K562 (cell line): ENCODE results near the gene MLXIPL. TPM values are rescaled to one million over a fixed set of nuclear protein-coding genes. Genes with fewer than 3 reads are reported as not detected.

ENCODE experiments used
- ATAC-seq: fragments of 200-7000 bp; cut with Tn5 transposase; 3 replicates; pipeline ENCODE4 v1.9.1; 2020; ENCODE audit warnings: moderate library complexity
- BruUV-seq: library from RNA; stranded (reverse); fragments of 400-500 nt; replicated peaks from 2 replicates; lab custom pipeline; 2021; lab: Mats Ljungman, UMichigan
- CTCF ChIA-PET: fragments of 300-600 bp; formaldehyde crosslinking; extraction: SDS; loops from one replicate; lab custom pipeline; 2021; ENCODE audit warnings: low intra/inter-chr PET ratio; lab: Yijun Ruan, JAX
- POLR2A ChIA-PET: fragments of 300-600, 350-650 bp; sonication (Branson Sonifier 250); formaldehyde crosslinking; extraction: SDS; loops from one replicate; lab custom pipeline; 2021; ENCODE audit warnings: antibody characterized with exemption, inconsistent platforms; lab: Yijun Ruan, JAX
- DNase-seq, 4 experiments: peaks; one replicate each; pipeline versions ENCODE4 v3.0.0 to v3.0.0-alpha.2; 2011 to 2018; ENCODE audit warnings: low spot score in 3 of 4, mixed read lengths in 3 of 4; ENCODE audit errors: extremely low read depth in 1 of 4
- FAIRE-seq: peaks from 2 replicates; lab custom pipeline; 2011; peaks lifted over from hg19 to GRCh38; lab: Jason Lieb, UNC
- H2AFZ ChIP-seq: 2 replicates; pipeline ENCODE4 v1.6.0; 2011; ENCODE audit warnings: low read depth, low read length, control low read depth, inconsistent platforms
- H3K27ac ChIP-seq: fragments of 200-600 bp; 3 replicates; pipeline ENCODE4 v1.8.0; 2011; ENCODE audit warnings: low read depth, mild to moderate bottlenecking, control low read depth, inconsistent platforms, low read length, moderate library complexity, mixed read lengths; ENCODE audit errors: extremely low read depth
- H3K27me3 ChIP-seq, 2 experiments: fragments of 300-600 bp in 1 of 2; 2 replicates in 1 of 2; 3 replicates in 1 of 2; pipeline versions ENCODE4 v1.6.0 to v1.8.0; 2011; ENCODE audit warnings: inconsistent platforms in 2 of 2, low read length in 2 of 2, mild to moderate bottlenecking in 1 of 2, mixed read lengths in 1 of 2, moderate library complexity in 1 of 2; ENCODE audit not compliant: control insufficient read depth in 2 of 2, insufficient read depth in 2 of 2
- H3K36me3 ChIP-seq: fragments of 300-600 bp; 3 replicates; pipeline ENCODE4 v1.8.0; 2011; ENCODE audit warnings: mild to moderate bottlenecking, low read length, inconsistent platforms; ENCODE audit not compliant: control insufficient read depth, insufficient read depth
- H3K4me1 ChIP-seq, 2 experiments: fragments of 200-600 bp in 1 of 2; replicated peaks in 1 of 2; 2 replicates in 1 of 2; 3 replicates in 1 of 2; pipeline versions ENCODE4 v1.5.1 to v1.8.0; 2011; ENCODE audit warnings: inconsistent platforms in 2 of 2, low read length in 2 of 2, mild to moderate bottlenecking in 1 of 2, mixed read lengths in 1 of 2, moderate library complexity in 1 of 2; ENCODE audit not compliant: control insufficient read depth in 2 of 2, insufficient read depth in 2 of 2
- H3K4me2 ChIP-seq: 2 replicates; pipeline ENCODE4 v1.6.1; 2011; ENCODE audit warnings: low read length, control low read depth, inconsistent platforms, mixed read lengths; ENCODE audit not compliant: insufficient read depth
- H3K4me3 ChIP-seq: fragments of 200-600 bp; sonication (generic), shearing (Covaris generic); 2 replicates; pipeline ENCODE4 v1.5.1; 2016; ENCODE audit warnings: control low read depth, inconsistent platforms
- H3K79me2 ChIP-seq: fragments of 200-600 bp; 3 replicates; pipeline ENCODE4 v1.8.0; 2011; ENCODE audit warnings: low read length, inconsistent platforms; ENCODE audit not compliant: control insufficient read depth, insufficient read depth
- H3K9ac ChIP-seq, 2 experiments: 2 replicates each; pipeline versions ENCODE4 v1.6.0 to v1.6.1; 2011; ENCODE audit warnings: low read depth in 2 of 2, low read length in 2 of 2, control low read depth in 1 of 2, inconsistent platforms in 1 of 2, mild to moderate bottlenecking in 1 of 2, mixed read lengths in 1 of 2; ENCODE audit not compliant: insufficient read depth in 1 of 2
- H3K9me1 ChIP-seq: one replicate; pipeline ENCODE4 v1.6.0; 2011; ENCODE audit warnings: inconsistent platforms, mild to moderate bottlenecking, low read length, moderate library complexity; ENCODE audit not compliant: control insufficient read depth, insufficient read depth
- H3K9me3 ChIP-seq: replicated peaks from 2 replicates; pipeline ENCODE4 v1.5.1; 2011; ENCODE audit warnings: low read depth, low read length, inconsistent platforms; ENCODE audit not compliant: control insufficient read depth, insufficient read depth
- H4K20me1 ChIP-seq: replicated peaks from 2 replicates; pipeline ENCODE4 v1.6.1; 2011; ENCODE audit warnings: low read length, inconsistent platforms, mixed read lengths; ENCODE audit not compliant: control insufficient read depth, insufficient read depth
- ATF7 ChIP-seq: fragments of 450-650 bp; IDR thresholded peaks from 2 replicates; pipeline ENCODE4 v1.7.1; 2014; ENCODE audit warnings: mild to moderate bottlenecking, moderate library complexity
- CEBPB ChIP-seq: fragments of 450-650 bp; IDR thresholded peaks from 2 replicates; pipeline ENCODE4 v1.6.1; 2016; ENCODE audit warnings: missing genetic modification characterization, missing compliant biosample characterization
- CEBPG ChIP-seq, 3 experiments: fragments of 200-800 bp in 1 of 3; sonication (Bioruptor generic) in 1 of 3; sonication (generic) in 1 of 3; formaldehyde crosslinking in 1 of 3; IDR thresholded peaks in 2 of 3; conservative IDR thresholded peaks in 1 of 3; 2 replicates each; pipeline versions ENCODE4 v1.6.1 to v1.8.0; 2016 to 2022; ENCODE audit warnings: missing compliant biosample characterization in 2 of 3, missing genetic modification characterization in 2 of 3, mild to moderate bottlenecking in 1 of 3, missing genetic modification reagents in 1 of 3
- DPF2 ChIP-seq: fragments of 450-650 bp; IDR thresholded peaks from 2 replicates; pipeline ENCODE4 v1.6.1; 2016
- E2F6 ChIP-seq, 2 experiments: IDR thresholded peaks; 2 replicates each; pipeline ENCODE4 v1.6.1; 2011; ENCODE audit warnings: borderline replicate concordance in 1 of 2, control low read depth in 1 of 2, low read depth in 1 of 2, low read length in 1 of 2, mild to moderate bottlenecking in 1 of 2, mixed read lengths in 1 of 2, moderate library complexity in 1 of 2; ENCODE audit not compliant: insufficient read depth in 1 of 2, insufficient read length in 1 of 2, poor library complexity in 1 of 2, severe bottlenecking in 1 of 2; ENCODE audit errors: extremely low read depth in 1 of 2
- GTF2B ChIP-seq: IDR thresholded peaks from 2 replicates; pipeline ENCODE4 v1.6.1; 2011; ENCODE audit not compliant: insufficient read length; ENCODE audit errors: extremely low read depth
- JUN ChIP-seq, 2 experiments: sonication (generic) in 1 of 2; formaldehyde crosslinking in 1 of 2; IDR thresholded peaks; 2 replicates each; pipeline versions ENCODE4 v1.6.1 to v1.8.0; 2012 to 2022; ENCODE audit warnings: borderline replicate concordance in 2 of 2, mild to moderate bottlenecking in 2 of 2, improper control_type of control experiment in 1 of 2, low read depth in 1 of 2, low read length in 1 of 2, missing genetic modification reagents in 1 of 2
- L3MBTL2 ChIP-seq: fragments of 450-650 bp; IDR thresholded peaks from 2 replicates; pipeline ENCODE4 v1.6.1; 2016; ENCODE audit warnings: mild to moderate bottlenecking, moderate library complexity
- LCOR ChIP-seq: sonication (generic); formaldehyde crosslinking; IDR thresholded peaks from 2 replicates; pipeline ENCODE4 v1.8.0; 2022; ENCODE audit warnings: mild to moderate bottlenecking, missing genetic modification reagents
- NFE2 ChIP-seq: IDR thresholded peaks from 2 replicates; pipeline ENCODE4 v1.6.1; 2014; ENCODE audit warnings: antibody characterized with exemption, low read depth
- SMARCE1 ChIP-seq: fragments of 450-650 bp; IDR thresholded peaks from 2 replicates; pipeline ENCODE4 v1.7.1; 2016; ENCODE audit warnings: mild to moderate bottlenecking
- ZNF316 ChIP-seq: fragments of 450-650 bp; IDR thresholded peaks from 2 replicates; pipeline ENCODE4 v1.6.1; 2016
- WGBS: fragments of 100-300 bp; shearing (Covaris generic); methylation state at CpG from one replicate; pipeline ENCODE4 v1.1.6; 2016; ENCODE audit warnings: low coverage, mixed read lengths; ENCODE audit not compliant: insufficient coverage; ENCODE audit errors: missing lambda C conversion rate; 5-methylcytosine and 5-hydroxymethylcytosine counted together
- in situ Hi-C: fragments of 300-500 bp; cut with MboI; formaldehyde crosslinking; loops from 4 replicates; pipeline ENCODE4 v1.15.0; 2018; ENCODE audit warnings: inconsistent platforms, mixed read lengths
- intact Hi-C: fragments of 100-400 bp; cut with micrococcal nuclease; formaldehyde crosslinking; loops from 2 replicates; pipeline ENCODE4 v1.14.2; 2022
- polyA plus RNA-seq, 8 experiments: library from polyadenylated mRNA; depleted of rRNA in 4 of 8; stranded (reverse) in 5 of 8; unstranded in 3 of 8; fragments of >200 nt; fragmentation: Nextera tagmentation in 2 of 8; fragmentation: Illumina TruSeq in 1 of 8; extraction: Ambion mirVana in 2 of 8; extraction: Trizol in 1 of 8; gene quantifications; 2 replicates each; pipeline versions ENCODE4 v1.2.1 to v1.2.3, GENCODE V29; 2011 to 2014; ENCODE audit warnings: inconsistent platforms in 1 of 8, missing spikeins in 1 of 8
- total RNA-seq, 7 experiments: library from RNA; depleted of rRNA in 6 of 7; stranded (reverse); fragments of >200 nt in 6 of 7; fragmentation: Illumina TruSeq in 2 of 7; extraction: Trizol in 2 of 7; gene quantifications; 2 replicates each; pipeline versions ENCODE4 v1.2.1 to v1.2.3, GENCODE V29; 2011 to 2021; ENCODE audit warnings: low replicate concordance in 1 of 7
- TF ChIP-seq, protein P1 (sequence below): IDR thresholded peaks from 2 replicates; pipeline ENCODE4 v1.6.1; 2012; ENCODE audit warnings: low read depth, low read length, improper control_type of control experiment, borderline replicate concordance
- TF ChIP-seq, protein P2 (sequence below): sonication (generic); formaldehyde crosslinking; IDR thresholded peaks from 2 replicates; pipeline ENCODE4 v1.8.1; 2023; ENCODE audit warnings: mild to moderate bottlenecking, missing genetic modification reagents

The MLXIPL gene
- total and polyA plus RNA-seq, 9 of the 15 experiments (the other 6 are each of a cell fraction or from before 2014, with no cell fraction given), result 0.11 to 18.4 (median 1.4) TPM

GRCh38 chr7:73560109-73560835 is 64.0 kb downstream of the MLXIPL start:
- peaks cover 6% of the 10 kb centered on the region for H3K36me3 ChIP-seq
- intact Hi-C loops, result no loop called here
- H3K27ac ChIP-seq, result 0 out of 3 replicates have a peak overlapping the region, but pooled peaks have one; percentile 35
- in situ Hi-C loops, result no loop called here
- H3K4me2 ChIP-seq, result peak overlapping the region; percentile 3; the same call in 1 of the 2 replicates
- H3K79me2 ChIP-seq, result peaks cover 18% of the 10 kb centered on the region
- peak overlapping the region; percentile 24 to 64; a peak in 1 of 4 replicates for H3K9ac ChIP-seq
- CTCF ChIA-PET, result no interaction called here
- POLR2A ChIA-PET, result interaction anchor here (0.7 to 2.8 kb wide), 11 partner anchors 7 to 39 kb away, joined by 3 to 12 read pairs (median 4); partner anchors contain the start of genes BAZ1B and TBL2
- no TSS peak for BruUV-seq
- peaks cover 31 to 37% of the 10 kb centered on the region in 2 experiments for H3K4me1 ChIP-seq
- DNase-seq (peak in 3 of 4 experiments; percentile 31 to 64 (median 33)), ATAC-seq (no peak), FAIRE-seq (peak; percentile 79)
- H2AFZ ChIP-seq, result peak overlapping the region; percentile 47
- H3K9me3 ChIP-seq, result no peaks in the 10 kb centered on the region
- no peaks in the 10 kb centered on the region for H3K9me1 ChIP-seq
- 35% methylated on average over 11 of the region's 11 CpGs for WGBS
- peaks cover 2% of the 10 kb centered on the region; the same call in 1 of the 2 replicates for H4K20me1 ChIP-seq
- no peaks in the 10 kb centered on the region for H3K27me3 ChIP-seq
- no peak overlapping the region for H3K4me3 ChIP-seq
- TF ChIP-seq JUN (IDR thresholded peaks at IDR 0.05; ENCODE audit: borderline replicate concordance, low read depth, low read length) (peak; percentile 48; the same call in 1 of the 2 replicates), JUN (CRISPR knock-in tag; IDR thresholded peaks at IDR 0.05; ENCODE audit: borderline replicate concordance) (no peak), CEBPG (CRISPR knock-in tag; IDR thresholded peaks at IDR 0.05) (peak; percentile 52; the same call in 1 of the 2 replicates), CEBPG (tag; conservative IDR thresholded peaks at IDR 0.05 in 1 of 2, IDR thresholded peaks at IDR 0.05 in 1 of 2) (no peak), ZNF316 (peak; percentile 70), SMARCE1 (peak; percentile 38; the same call in 1 of the 2 replicates), GTF2B (no peak), CEBPB (tag) (peak; percentile 36; the same call in 1 of the 2 replicates), ATF7 (0 out of 2 replicates have a peak, but pooled peaks have one; percentile 25), LCOR (CRISPR knock-in tag) (0 out of 2 replicates have a peak, but pooled peaks have one; percentile 32), E2F6 (IDR thresholded peaks at IDR 0.05; ENCODE audit: borderline replicate concordance in 1 of 2, extremely low read depth in 1 of 2, insufficient read depth in 1 of 2, insufficient read length in 1 of 2, low read depth in 1 of 2, low read length in 1 of 2, poor library complexity in 1 of 2, severe bottlenecking in 1 of 2) (peak in 1 of 2 experiments; percentile 36), L3MBTL2 (peak; percentile 47; the same call in 1 of the 2 replicates), DPF2 (peak; percentile 75), NFE2 (peak; percentile 71)
- TF ChIP-seq, protein P1, sequence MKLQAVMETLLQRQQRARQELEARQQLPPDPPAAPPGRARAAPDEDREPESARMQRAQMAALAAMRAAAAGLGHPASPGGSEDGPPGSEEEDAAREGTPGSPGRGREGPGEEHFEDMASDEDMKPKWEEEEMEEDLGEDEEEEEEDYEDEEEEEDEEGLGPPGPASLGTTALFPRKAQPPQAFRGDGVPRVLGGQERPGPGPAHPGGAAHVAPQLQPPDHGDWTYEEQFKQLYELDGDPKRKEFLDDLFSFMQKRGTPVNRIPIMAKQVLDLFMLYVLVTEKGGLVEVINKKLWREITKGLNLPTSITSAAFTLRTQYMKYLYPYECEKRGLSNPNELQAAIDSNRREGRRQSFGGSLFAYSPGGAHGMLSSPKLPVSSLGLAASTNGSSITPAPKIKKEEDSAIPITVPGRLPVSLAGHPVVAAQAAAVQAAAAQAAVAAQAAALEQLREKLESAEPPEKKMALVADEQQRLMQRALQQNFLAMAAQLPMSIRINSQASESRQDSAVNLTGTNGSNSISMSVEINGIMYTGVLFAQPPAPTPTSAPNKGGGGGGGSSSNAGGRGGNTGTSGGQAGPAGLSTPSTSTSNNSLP, result peak; percentile 47; the same call in 1 of the 2 replicates
- TF ChIP-seq, protein P2, sequence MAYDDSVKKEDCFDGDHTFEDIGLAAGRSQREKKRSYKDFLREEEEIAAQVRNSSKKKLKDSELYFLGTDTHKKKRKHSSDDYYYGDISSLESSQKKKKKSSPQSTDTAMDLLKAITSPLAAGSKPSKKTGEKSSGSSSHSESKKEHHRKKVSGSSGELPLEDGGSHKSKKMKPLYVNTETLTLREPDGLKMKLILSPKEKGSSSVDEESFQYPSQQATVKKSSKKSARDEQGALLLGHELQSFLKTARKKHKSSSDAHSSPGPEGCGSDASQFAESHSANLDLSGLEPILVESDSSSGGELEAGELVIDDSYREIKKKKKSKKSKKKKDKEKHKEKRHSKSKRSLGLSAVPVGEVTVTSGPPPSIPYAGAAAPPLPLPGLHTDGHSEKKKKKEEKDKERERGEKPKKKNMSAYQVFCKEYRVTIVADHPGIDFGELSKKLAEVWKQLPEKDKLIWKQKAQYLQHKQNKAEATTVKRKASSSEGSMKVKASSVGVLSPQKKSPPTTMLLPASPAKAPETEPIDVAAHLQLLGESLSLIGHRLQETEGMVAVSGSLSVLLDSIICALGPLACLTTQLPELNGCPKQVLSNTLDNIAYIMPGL (CRISPR knock-in tag), result 0 out of 2 replicates have a peak, but pooled peaks have one; percentile 35
